ENCODE data around the gene CPAMD8. TPM values are rescaled to one million over a fixed set of nuclear protein-coding genes. Genes with fewer than 3 reads are reported as not detected.
"Not testable (repeated sequence)": the region's sequence is repeated elsewhere in the genome, so short reads cannot be mapped to it uniquely, and the experiment has no call there.

CPAMD8 gene
- total and polyA plus RNA-seq, 2 donors (not counting 1 experiment from before 2014, with no cell fraction given) = 0.14 to 1.7 TPM

GRCh38 chr19:16985403-16985802 lies 41.2 kb downstream of the CPAMD8 start:
- Histone ChIP-seq H2AFZ (ENCODE audit: low read length) (no peak overlapping the region), H3K9ac (ENCODE audit: insufficient read depth, low read length) (no peak overlapping the region), H3K4me1 (ENCODE audit: control insufficient read depth, extremely low read depth, insufficient read depth, low read length) (no peaks in the 10 kb centered on the region), H3K79me2 (ENCODE audit: control insufficient read depth, insufficient read depth, low read length) (no peaks in the 10 kb centered on the region), H4K20me1 (ENCODE audit: control insufficient read depth, extremely low read depth, insufficient read depth, low read length) (no peaks in the 10 kb centered on the region), H3K4me3 (replicated peaks in 1 of 4; ENCODE audit: control extremely low read depth in 1 of 4, insufficient read depth in 1 of 4, low read depth in 3 of 4, low read length in 4 of 4) (no peak overlapping the region), H3K4me2 (ENCODE audit: extremely low read depth, insufficient read depth, low read length) (no peak overlapping the region), H3K27me3 (ENCODE audit: control insufficient read depth, insufficient read depth, low read length) (no peaks in the 10 kb centered on the region), H3K27ac (ENCODE audit: insufficient read depth, low read length) (no peak overlapping the region), H3K9me3 (ENCODE audit: control insufficient read depth, insufficient read depth, low read depth, low read length) (no peaks in the 10 kb centered on the region), H3K36me3 (ENCODE audit: control insufficient read depth, insufficient read depth, low read length) (no peaks in the 10 kb centered on the region)
- TF ChIP-seq CTCF (conservative IDR thresholded peaks at IDR 0.05 in 1 of 2, IDR thresholded peaks at IDR 0.05 in 1 of 2; ENCODE audit: low read depth in 1 of 2, low read length in 2 of 2) (no peak), EZH2 (IDR thresholded peaks at IDR 0.05; ENCODE audit: low read length, missing control alignments) (no peak)
- DNase-seq (ENCODE audit: low read depth in 2 of 2) = no peak

GRCh38 chr19:16982586-16982985 lies 44.0 kb downstream of the CPAMD8 start:
- H3K4me1 ChIP-seq (ENCODE audit: control insufficient read depth, extremely low read depth, insufficient read depth, low read length); DNase-seq (ENCODE audit: low read depth in 2 of 2); H3K79me2 ChIP-seq (ENCODE audit: control insufficient read depth, insufficient read depth, low read length); H3K9ac ChIP-seq (ENCODE audit: insufficient read depth, low read length); H4K20me1 ChIP-seq (ENCODE audit: control insufficient read depth, extremely low read depth, insufficient read depth, low read length); H3K4me3 ChIP-seq (replicated peaks in 1 of 4; ENCODE audit: control extremely low read depth in 1 of 4, insufficient read depth in 1 of 4, low read depth in 3 of 4, low read length in 4 of 4); H3K27ac ChIP-seq (ENCODE audit: insufficient read depth, low read length); H3K4me2 ChIP-seq (ENCODE audit: extremely low read depth, insufficient read depth, low read length); H3K36me3 ChIP-seq (ENCODE audit: control insufficient read depth, insufficient read depth, low read length); H2AFZ ChIP-seq (ENCODE audit: low read length); H3K27me3 ChIP-seq (ENCODE audit: control insufficient read depth, insufficient read depth, low read length); H3K9me3 ChIP-seq (ENCODE audit: control insufficient read depth, insufficient read depth, low read depth, low read length): not testable (repeated sequence)

GRCh38 chr19:16978839-16979802 lies 47.5 kb downstream of the CPAMD8 start:
- H3K27me3 ChIP-seq (ENCODE audit: control insufficient read depth, insufficient read depth, low read length) = no peaks in the 10 kb centered on the region
- H3K27ac ChIP-seq (ENCODE audit: insufficient read depth, low read length) = no peak overlapping the region
- no peaks in the 10 kb centered on the region for H3K36me3 ChIP-seq (ENCODE audit: control insufficient read depth, insufficient read depth, low read length)
- no peak for DNase-seq (ENCODE audit: low read depth in 2 of 2)
- no peak for TF ChIP-seq CTCF (conservative IDR thresholded peaks at IDR 0.05 in 1 of 2, IDR thresholded peaks at IDR 0.05 in 1 of 2; ENCODE audit: low read depth in 1 of 2, low read length in 2 of 2)
- TF ChIP-seq EZH2 (IDR thresholded peaks at IDR 0.05; ENCODE audit: low read length, missing control alignments) = no peak
- H3K4me2 ChIP-seq (ENCODE audit: extremely low read depth, insufficient read depth, low read length) = no peak overlapping the region
- no peaks in the 10 kb centered on the region for H4K20me1 ChIP-seq (ENCODE audit: control insufficient read depth, extremely low read depth, insufficient read depth, low read length)
- no peaks in the 10 kb centered on the region for H3K79me2 ChIP-seq (ENCODE audit: control insufficient read depth, insufficient read depth, low read length)
- no peak overlapping the region for H2AFZ ChIP-seq (ENCODE audit: low read length)
- H3K9ac ChIP-seq (ENCODE audit: insufficient read depth, low read length) = no peak overlapping the region
- H3K9me3 ChIP-seq (ENCODE audit: control insufficient read depth, insufficient read depth, low read depth, low read length) = no peaks in the 10 kb centered on the region
- H3K4me1 ChIP-seq (ENCODE audit: control insufficient read depth, extremely low read depth, insufficient read depth, low read length) = no peaks in the 10 kb centered on the region
- H3K4me3 ChIP-seq (replicated peaks in 1 of 4; ENCODE audit: control extremely low read depth in 1 of 4, insufficient read depth in 1 of 4, low read depth in 3 of 4, low read length in 4 of 4) = no peak overlapping the region

All from fibroblast of lung (primary cell).